SK-N-SH (cell line): ENCODE data around the gene CFAP251. TPM values are rescaled to one million over a fixed set of nuclear protein-coding genes. Genes with fewer than 3 reads are reported as not detected.
"Not testable (repeated sequence)": the region's sequence is repeated elsewhere in the genome, so short reads cannot be mapped to it uniquely, and the experiment has no call there.

Source experiments
- CTCF ChIA-PET: fragments of 300-600, 350-600 bp; formaldehyde crosslinking; extraction: SDS; loops from one replicate; lab custom pipeline; 2021; lab: Yijun Ruan, JAX
- POLR2A ChIA-PET: fragments of 350-600 bp; sonication (Branson Sonifier 250); formaldehyde crosslinking; extraction: SDS; loops from one replicate; lab custom pipeline; 2020; ENCODE audit warnings: antibody characterized with exemption, inconsistent platforms; lab: Yijun Ruan, JAX
- DNase-seq: peaks from one replicate; pipeline ENCODE4 v3.0.0; 2012
- H2AFZ ChIP-seq: fragments of 200-600 bp; sonication (generic); 2 replicates; pipeline ENCODE4 v1.8.1; 2016; ENCODE audit warnings: antibody characterized with exemption, mild to moderate bottlenecking, low read depth
- H3F3A ChIP-seq: fragments of 200-600 bp; sonication (generic); replicated peaks from 2 replicates; pipeline ENCODE3; 2016; ENCODE audit warnings: antibody characterized with exemption, mild to moderate bottlenecking; ENCODE audit not compliant: insufficient read depth
- H3K27ac ChIP-seq, 2 experiments: fragments of 200-500 bp in 1 of 2; fragments of 200-600 bp in 1 of 2; sonication (Bioruptor generic) in 1 of 2; sonication (generic), shearing (Covaris generic) in 1 of 2; 2 replicates each; pipeline versions ENCODE4 v1.5.1 to v1.6.1; 2014 to 2016; ENCODE audit warnings: low read depth in 2 of 2, inconsistent platforms in 1 of 2, low read length in 1 of 2, mild to moderate bottlenecking in 1 of 2, mixed read lengths in 1 of 2
- H3K27me3 ChIP-seq: fragments of 200-600 bp; sonication (generic), shearing (Covaris generic); 2 replicates; pipeline ENCODE4 v1.6.1; 2016; ENCODE audit warnings: mixed run types; ENCODE audit not compliant: insufficient read depth
- H3K36me3 ChIP-seq, 2 experiments: fragments of 200-500 bp in 1 of 2; fragments of 200-600 bp in 1 of 2; sonication (Bioruptor generic) in 1 of 2; sonication (generic) in 1 of 2; replicated peaks in 1 of 2; 2 replicates each; pipeline versions ENCODE3 to v1.5.1; 2014 to 2016; ENCODE audit warnings: low read length in 1 of 2, mild to moderate bottlenecking in 1 of 2; ENCODE audit not compliant: insufficient read depth in 2 of 2, control insufficient read depth in 1 of 2
- H3K4me1 ChIP-seq, 2 experiments: fragments of 200-500 bp in 1 of 2; fragments of 200-600 bp in 1 of 2; sonication (Bioruptor generic) in 1 of 2; sonication (generic), shearing (Covaris generic) in 1 of 2; 2 replicates each; pipeline versions ENCODE4 v1.5.1 to v1.6.1; 2014 to 2016; ENCODE audit warnings: low read depth in 1 of 2, low read length in 1 of 2, mixed run types in 1 of 2; ENCODE audit not compliant: insufficient read depth in 2 of 2, control insufficient read depth in 1 of 2
- H3K4me2 ChIP-seq: fragments of 200-600 bp; sonication (generic), shearing (Covaris generic); 2 replicates; pipeline ENCODE4 v1.6.1; 2017; ENCODE audit warnings: mixed run types
- H3K4me3 ChIP-seq, 2 experiments: fragments of 200-500 bp in 1 of 2; fragments of 200-600 bp in 1 of 2; sonication (Bioruptor generic) in 1 of 2; sonication (generic), shearing (Covaris generic) in 1 of 2; 2 replicates each; pipeline versions ENCODE4 v1.5.1 to v1.8.1; 2014 to 2016; ENCODE audit warnings: low read depth in 2 of 2, inconsistent platforms in 1 of 2, low read length in 1 of 2, mild to moderate bottlenecking in 1 of 2, mixed read lengths in 1 of 2, moderate library complexity in 1 of 2
- H3K79me2 ChIP-seq: fragments of 200-600 bp; sonication (generic); 2 replicates; pipeline ENCODE4 v1.8.1; 2017; ENCODE audit warnings: mild to moderate bottlenecking; ENCODE audit not compliant: insufficient read depth
- H3K9ac ChIP-seq: fragments of 200-600 bp; sonication (generic); 2 replicates; pipeline ENCODE4 v1.6.1; 2017; ENCODE audit warnings: mixed run types
- H3K9me2 ChIP-seq: fragments of 200-600 bp; sonication (generic); 2 replicates; pipeline ENCODE4 v1.6.1; 2017; ENCODE audit warnings: mixed run types
- H3K9me3 ChIP-seq: fragments of 200-600 bp; sonication (generic); 2 replicates; pipeline ENCODE4 v1.6.1; 2017; ENCODE audit warnings: mixed run types, mild to moderate bottlenecking, moderate library complexity
- H4K20me1 ChIP-seq: fragments of 200-600 bp; sonication (generic); 2 replicates; pipeline ENCODE4 v1.6.1; 2017; ENCODE audit warnings: mild to moderate bottlenecking, mixed run types; ENCODE audit not compliant: insufficient read depth
- EP300 ChIP-seq, 2 experiments: IDR thresholded peaks; 2 replicates each; pipeline versions ENCODE4 v1.4.0 to v1.6.1; 2012; ENCODE audit warnings: borderline replicate concordance in 1 of 2, low read depth in 1 of 2, low read length in 1 of 2
- FOSL2 ChIP-seq: IDR thresholded peaks from 2 replicates; pipeline ENCODE4 v1.4.0; 2012; ENCODE audit warnings: low read depth, mild to moderate bottlenecking, moderate library complexity, borderline replicate concordance
- FOXJ3 ChIP-seq: sonication (generic); formaldehyde crosslinking; IDR thresholded peaks from 2 replicates; pipeline ENCODE4 v1.5.1; 2020; ENCODE audit warnings: mild to moderate bottlenecking, missing genetic modification reagents
- GABPA ChIP-seq: IDR thresholded peaks from 2 replicates; pipeline ENCODE4 v1.4.0; 2012; ENCODE audit warnings: low read depth, mild to moderate bottlenecking
- MXI1 ChIP-seq: IDR thresholded peaks from 2 replicates; pipeline ENCODE4 v1.6.1; 2012; ENCODE audit warnings: mild to moderate bottlenecking, low read depth, low read length, improper control_type of control experiment
- NRF1 ChIP-seq: IDR thresholded peaks from 2 replicates; pipeline ENCODE4 v1.6.1; 2012; ENCODE audit warnings: low read depth, mild to moderate bottlenecking, low read length
- TAF1 ChIP-seq: IDR thresholded peaks from 2 replicates; pipeline ENCODE4 v1.6.1; 2012; ENCODE audit warnings: low read depth, mild to moderate bottlenecking, low read length, moderate library complexity, borderline replicate concordance
- TCF12 ChIP-seq: IDR thresholded peaks from 2 replicates; pipeline ENCODE4 v1.4.0; 2012
- WGBS: methylation state at CpG from one replicate; pipeline ENCODE4 v1.1.6; 2017; ENCODE audit warnings: low lambda C conversion rate; 5-methylcytosine and 5-hydroxymethylcytosine counted together
- polyA plus RNA-seq, 3 experiments: library from polyadenylated mRNA; depleted of rRNA; stranded (reverse); fragments of >200 nt; gene quantifications; 2 replicates each; pipeline ENCODE4 v1.2.3, GENCODE V29; 2012

Gene CFAP251
- polyA plus RNA-seq, 1 of the 3 experiments (the other 2 are of a cell fraction): 5.7 TPM

- H3K4me3 ChIP-seq, POLR2A ChIA-PET, H3K9ac ChIP-seq, H3K27me3 ChIP-seq, H3K36me3 ChIP-seq, H3K27ac ChIP-seq, H4K20me1 ChIP-seq, DNase-seq, H3K9me2 ChIP-seq, H3K9me3 ChIP-seq, H3K79me2 ChIP-seq, H2AFZ ChIP-seq, H3K4me2 ChIP-seq: not testable (repeated sequence)
- CTCF ChIA-PET: interaction anchor here (2.0 to 8.3 kb wide), 2 partner anchors 12 to 81 kb away, joined by 10 to 47 read pairs; partner anchors contain the start of genes PSMD9 and RHOF
- peaks cover 10 to 13% of the 10 kb centered on the region in 2 experiments; a peak in 3 of 4 replicates for H3K4me1 ChIP-seq
- WGBS: 99% methylated on average over 8 of the region's 8 CpGs
- H3F3A ChIP-seq: peaks cover 18% of the 10 kb centered on the region
Measured at GRCh38 chr12:121876080-121876447, 42.3 kb upstream of the CFAP251 start.

- Histone ChIP-seq H3F3A (peaks cover 14% of the 10 kb centered on the region), H3K27ac (no peak overlapping the region), H3K4me3 (no peak overlapping the region), H3K4me2 (no peak overlapping the region), H3K9me2 (no peaks in the 10 kb centered on the region), H3K4me1 (no peaks in the 10 kb centered on the region; a peak in 2 of 4 replicates), H3K9ac (no peak overlapping the region), H2AFZ (no peak overlapping the region), H3K27me3 (no peaks in the 10 kb centered on the region), H3K9me3 (no peaks in the 10 kb centered on the region), H3K36me3 (no peaks in the 10 kb centered on the region), H4K20me1 (no peaks in the 10 kb centered on the region), H3K79me2 (no peaks in the 10 kb centered on the region)
- no peak for DNase-seq
- CTCF ChIA-PET: interaction anchor here (0.9 to 8.3 kb wide), 2 partner anchors 10 to 89 kb away, joined by 3 to 47 read pairs; partner anchors contain the start of gene RHOF
- POLR2A ChIA-PET: interaction anchor here (1.5 kb wide), 1 partner anchor 11 kb away, joined by 3 read pairs; no protein-coding TSS in a partner anchor
- TF ChIP-seq MXI1 (no peak), FOXJ3 (CRISPR knock-in tag) (no peak), EP300 (IDR thresholded peaks at IDR 0.05; ENCODE audit: borderline replicate concordance in 1 of 2, low read depth in 1 of 2, low read length in 1 of 2) (no peak), FOSL2 (no peak), TCF12 (no peak), NRF1 (no peak), TAF1 (no peak), GABPA (no peak)
- 93% methylated on average over 4 of the region's 4 CpGs for WGBS
Measured at GRCh38 chr12:121883315-121883660, 35.1 kb upstream of the CFAP251 start.

GRCh38 chr12:121885129-121885528, 33.3 kb upstream of the CFAP251 start:
- WGBS: 71% methylated on average over 11 of the region's 11 CpGs
- H3K27ac ChIP-seq, H3K9ac ChIP-seq, H4K20me1 ChIP-seq, H3K4me2 ChIP-seq, DNase-seq, POLR2A ChIA-PET, H2AFZ ChIP-seq, H3K36me3 ChIP-seq, H3K27me3 ChIP-seq, H3K4me3 ChIP-seq, H3K4me1 ChIP-seq, H3K9me3 ChIP-seq, H3K9me2 ChIP-seq: not testable (repeated sequence)
- H3K79me2 ChIP-seq: peaks cover 15% of the 10 kb centered on the region
- peak; percentile 13; the same call in 1 of the 2 replicates for TF ChIP-seq FOSL2
- H3F3A ChIP-seq: peaks cover 20% of the 10 kb centered on the region
- CTCF ChIA-PET: interaction anchor here (10.2 kb wide), 1 partner anchor 90 kb away, joined by 186 read pairs; the partner anchor contains the start of gene RHOF
